ENCODE measurements around the gene NHSL2.
"Not testable (repeated sequence)": the region's sequence is repeated elsewhere in the genome, so short reads cannot be mapped to it uniquely, and the experiment has no call there.

- TF ChIP-seq, protein P1, sequence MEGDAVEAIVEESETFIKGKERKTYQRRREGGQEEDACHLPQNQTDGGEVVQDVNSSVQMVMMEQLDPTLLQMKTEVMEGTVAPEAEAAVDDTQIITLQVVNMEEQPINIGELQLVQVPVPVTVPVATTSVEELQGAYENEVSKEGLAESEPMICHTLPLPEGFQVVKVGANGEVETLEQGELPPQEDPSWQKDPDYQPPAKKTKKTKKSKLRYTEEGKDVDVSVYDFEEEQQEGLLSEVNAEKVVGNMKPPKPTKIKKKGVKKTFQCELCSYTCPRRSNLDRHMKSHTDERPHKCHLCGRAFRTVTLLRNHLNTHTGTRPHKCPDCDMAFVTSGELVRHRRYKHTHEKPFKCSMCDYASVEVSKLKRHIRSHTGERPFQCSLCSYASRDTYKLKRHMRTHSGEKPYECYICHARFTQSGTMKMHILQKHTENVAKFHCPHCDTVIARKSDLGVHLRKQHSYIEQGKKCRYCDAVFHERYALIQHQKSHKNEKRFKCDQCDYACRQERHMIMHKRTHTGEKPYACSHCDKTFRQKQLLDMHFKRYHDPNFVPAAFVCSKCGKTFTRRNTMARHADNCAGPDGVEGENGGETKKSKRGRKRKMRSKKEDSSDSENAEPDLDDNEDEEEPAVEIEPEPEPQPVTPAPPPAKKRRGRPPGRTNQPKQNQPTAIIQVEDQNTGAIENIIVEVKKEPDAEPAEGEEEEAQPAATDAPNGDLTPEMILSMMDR (IDR thresholded peaks at IDR 0.05; ENCODE audit: low read depth, low read length) = not testable (repeated sequence)
- TF ChIP-seq MAX (IDR thresholded peaks at IDR 0.05; ENCODE audit: low read depth, low read length) = not testable (repeated sequence)
Observed at GRCh38 chrX:71876841-71877240, 33.8 kb upstream of the NHSL2 start.

Measured in NB4 (cell line).